D721Med (cell line): ENCODE results near the gene SDR39U1.

Experiments used
- DNase-seq: peaks from one replicate; pipeline ENCODE4 v3.0.0; 2011; ENCODE audit warnings: low spot score; ENCODE audit not compliant: insufficient read length
- FAIRE-seq: peaks from 2 replicates; lab custom pipeline; 2011; peaks lifted over from hg19 to GRCh38; lab: Jason Lieb, UNC
- TF ChIP-seq, protein P1 (sequence below): IDR thresholded peaks from 2 replicates; pipeline ENCODE4 v1.5.1; 2012; ENCODE audit warnings: mild to moderate bottlenecking, control low read depth; ENCODE audit not compliant: insufficient read depth; ENCODE audit errors: missing control alignments

Gene SDR39U1

DNA sequence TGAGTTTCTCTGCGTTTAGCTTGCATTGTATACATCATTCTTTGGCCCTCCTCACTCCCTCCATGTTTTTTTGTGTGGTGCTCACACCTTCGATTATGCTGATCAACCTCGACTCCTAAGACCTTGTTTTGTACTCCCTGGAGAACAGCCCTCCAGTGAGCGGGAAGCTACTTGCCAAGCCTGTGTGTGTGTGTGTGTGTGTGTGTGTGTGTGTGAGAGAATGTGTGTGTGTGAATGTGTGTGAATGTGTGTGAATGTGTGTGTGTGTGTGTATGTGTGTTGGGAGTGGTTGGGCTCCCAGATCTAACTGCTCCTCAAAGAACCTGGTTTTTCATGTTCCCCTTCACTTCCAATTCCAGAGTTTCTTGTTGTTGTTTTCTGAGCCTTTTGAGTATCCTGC lies 37.8 kb downstream of the SDR39U1 start:
- FAIRE-seq (no peak), DNase-seq (no peak)
- TF ChIP-seq, protein P1, sequence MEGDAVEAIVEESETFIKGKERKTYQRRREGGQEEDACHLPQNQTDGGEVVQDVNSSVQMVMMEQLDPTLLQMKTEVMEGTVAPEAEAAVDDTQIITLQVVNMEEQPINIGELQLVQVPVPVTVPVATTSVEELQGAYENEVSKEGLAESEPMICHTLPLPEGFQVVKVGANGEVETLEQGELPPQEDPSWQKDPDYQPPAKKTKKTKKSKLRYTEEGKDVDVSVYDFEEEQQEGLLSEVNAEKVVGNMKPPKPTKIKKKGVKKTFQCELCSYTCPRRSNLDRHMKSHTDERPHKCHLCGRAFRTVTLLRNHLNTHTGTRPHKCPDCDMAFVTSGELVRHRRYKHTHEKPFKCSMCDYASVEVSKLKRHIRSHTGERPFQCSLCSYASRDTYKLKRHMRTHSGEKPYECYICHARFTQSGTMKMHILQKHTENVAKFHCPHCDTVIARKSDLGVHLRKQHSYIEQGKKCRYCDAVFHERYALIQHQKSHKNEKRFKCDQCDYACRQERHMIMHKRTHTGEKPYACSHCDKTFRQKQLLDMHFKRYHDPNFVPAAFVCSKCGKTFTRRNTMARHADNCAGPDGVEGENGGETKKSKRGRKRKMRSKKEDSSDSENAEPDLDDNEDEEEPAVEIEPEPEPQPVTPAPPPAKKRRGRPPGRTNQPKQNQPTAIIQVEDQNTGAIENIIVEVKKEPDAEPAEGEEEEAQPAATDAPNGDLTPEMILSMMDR: no peak

DNA sequence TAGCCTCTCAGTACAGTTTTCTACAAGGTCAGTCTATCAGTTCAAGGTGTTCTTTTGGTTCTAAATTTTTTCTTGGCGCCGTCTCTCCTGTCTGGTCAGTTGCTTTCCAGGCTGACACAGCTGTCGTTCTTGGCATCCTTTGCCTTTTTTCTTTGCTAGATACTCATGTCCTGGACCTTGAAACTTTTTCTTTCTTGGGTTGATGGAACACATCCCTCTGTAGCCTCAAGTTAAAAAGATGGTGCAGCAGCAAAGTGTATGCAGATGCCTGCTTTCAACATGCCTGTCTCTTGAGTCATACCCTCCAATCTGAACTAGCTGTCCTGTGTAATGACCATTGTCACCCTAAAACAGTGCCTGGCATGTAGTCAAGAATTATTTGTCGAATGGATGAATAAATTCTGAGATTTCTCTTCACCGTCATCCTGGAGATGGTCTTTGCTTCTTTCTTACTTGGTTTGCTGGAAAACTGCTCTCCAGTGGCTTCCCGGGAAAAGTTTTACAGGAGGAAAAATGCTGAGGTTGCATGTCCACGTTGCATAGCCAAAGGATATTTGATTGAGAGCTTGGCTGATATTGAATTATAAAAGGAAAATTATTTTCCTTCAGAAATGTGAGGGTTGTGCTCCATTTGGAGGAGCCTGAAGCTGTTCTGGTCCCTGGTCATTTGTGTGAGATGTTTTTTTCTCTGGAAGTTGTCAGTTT lies 39.1 kb downstream of the SDR39U1 start:
- DNase-seq: no peak
- TF ChIP-seq, protein P1: no peak
- no peak for FAIRE-seq

DNA sequence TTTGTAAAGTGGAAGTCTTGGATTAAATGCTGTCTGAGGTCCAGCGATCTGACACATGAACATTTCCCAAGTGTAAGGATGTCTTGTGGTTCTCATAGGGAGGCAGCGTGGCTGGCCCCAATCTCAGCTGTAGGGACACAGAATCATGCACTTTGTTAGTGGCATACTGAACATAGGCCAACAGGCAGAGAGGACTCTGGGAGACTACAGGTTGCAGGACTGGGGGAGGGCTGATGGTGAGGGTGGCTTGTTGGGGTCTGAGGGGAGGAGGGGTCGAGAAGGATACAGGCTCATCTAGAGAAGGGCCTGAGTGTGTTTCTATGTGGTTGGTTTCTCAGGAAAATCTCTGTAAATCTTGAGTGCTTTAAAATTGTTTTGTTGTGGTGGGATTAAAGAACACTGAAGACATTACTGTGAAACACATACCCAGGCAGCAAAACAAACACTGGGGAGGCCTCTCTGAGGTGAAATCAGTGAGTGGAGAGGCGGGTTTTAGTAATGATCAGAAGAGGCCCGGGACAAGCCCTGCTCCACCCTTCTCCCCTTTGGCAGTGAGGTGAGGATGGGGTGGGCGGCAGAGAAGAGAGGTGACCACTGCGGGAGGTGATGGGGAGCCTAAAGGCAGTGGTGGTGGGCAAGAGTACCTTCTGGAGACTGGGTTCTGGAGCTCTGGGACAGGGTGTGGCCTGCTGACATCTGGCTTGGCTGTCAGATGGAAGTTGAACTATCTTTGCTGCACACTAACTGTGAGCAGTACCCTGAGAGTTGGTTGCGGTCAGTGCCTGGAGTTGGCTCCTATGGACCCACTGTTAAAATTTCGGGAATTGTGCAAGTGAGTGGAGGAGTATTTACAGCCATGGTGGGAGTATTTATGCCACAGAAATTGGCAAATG lies 40.5 kb downstream of the SDR39U1 start:
- DNase-seq: no peak
- TF ChIP-seq, protein P1: no peak
- FAIRE-seq: no peak

DNA sequence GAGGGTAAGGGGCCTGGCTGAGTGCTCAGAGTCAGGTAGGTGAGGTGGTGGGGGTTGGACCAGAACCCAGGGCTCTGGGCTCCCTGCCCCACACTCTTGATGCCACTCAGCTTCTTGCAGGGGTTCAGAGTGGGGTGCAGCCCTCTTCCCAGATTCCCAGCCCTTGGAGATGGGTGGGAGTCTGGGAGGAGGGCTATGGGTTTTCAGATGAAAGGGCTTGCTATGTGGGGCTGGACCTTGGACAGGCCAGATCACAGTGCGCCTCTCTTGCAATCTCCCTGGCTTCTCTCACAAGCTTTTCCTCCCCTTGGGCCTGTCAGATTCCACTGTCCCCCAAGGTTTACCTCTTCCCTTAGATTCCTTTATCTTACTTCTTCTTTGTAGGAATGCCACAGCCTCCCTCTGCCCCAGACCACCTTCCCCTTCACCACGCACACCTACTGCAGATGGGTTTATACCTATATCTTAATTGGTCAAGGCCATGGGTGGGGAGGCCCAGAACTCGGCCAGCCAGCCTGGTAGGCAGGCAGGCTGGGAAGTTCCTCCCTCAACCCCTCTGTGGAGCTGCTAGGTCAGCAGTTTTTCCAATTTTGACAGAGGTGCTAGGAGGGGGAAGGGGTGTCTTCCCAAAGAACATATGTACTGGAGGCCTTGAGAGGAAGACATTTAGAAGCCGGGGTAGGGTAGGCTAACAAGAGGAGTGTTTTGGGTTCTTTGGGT lies 42.4 kb downstream of the SDR39U1 start:
- FAIRE-seq: no peak
- DNase-seq: no peak
- TF ChIP-seq, protein P1: no peak

DNA sequence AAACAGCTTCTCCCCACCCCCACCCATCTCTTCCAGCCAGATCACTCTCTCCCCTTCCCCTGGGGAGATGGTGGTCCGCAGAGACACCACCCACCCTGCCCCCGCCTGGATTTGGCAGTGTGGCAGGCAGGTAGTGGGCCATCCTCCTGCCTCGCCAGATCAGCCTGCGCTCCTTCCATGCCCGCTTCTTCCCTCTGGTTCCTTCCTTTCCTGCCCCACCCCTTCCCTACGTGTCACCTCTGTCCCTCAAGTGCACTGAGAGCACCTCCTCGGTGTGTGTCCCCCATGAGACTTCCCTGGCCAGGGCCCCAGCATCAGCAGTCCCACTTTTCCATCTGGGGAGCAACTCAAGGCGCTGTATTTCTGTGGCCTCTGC lies 43.1 kb downstream of the SDR39U1 start:
- FAIRE-seq (no peak), DNase-seq (no peak)
- TF ChIP-seq, protein P1: no peak

DNA sequence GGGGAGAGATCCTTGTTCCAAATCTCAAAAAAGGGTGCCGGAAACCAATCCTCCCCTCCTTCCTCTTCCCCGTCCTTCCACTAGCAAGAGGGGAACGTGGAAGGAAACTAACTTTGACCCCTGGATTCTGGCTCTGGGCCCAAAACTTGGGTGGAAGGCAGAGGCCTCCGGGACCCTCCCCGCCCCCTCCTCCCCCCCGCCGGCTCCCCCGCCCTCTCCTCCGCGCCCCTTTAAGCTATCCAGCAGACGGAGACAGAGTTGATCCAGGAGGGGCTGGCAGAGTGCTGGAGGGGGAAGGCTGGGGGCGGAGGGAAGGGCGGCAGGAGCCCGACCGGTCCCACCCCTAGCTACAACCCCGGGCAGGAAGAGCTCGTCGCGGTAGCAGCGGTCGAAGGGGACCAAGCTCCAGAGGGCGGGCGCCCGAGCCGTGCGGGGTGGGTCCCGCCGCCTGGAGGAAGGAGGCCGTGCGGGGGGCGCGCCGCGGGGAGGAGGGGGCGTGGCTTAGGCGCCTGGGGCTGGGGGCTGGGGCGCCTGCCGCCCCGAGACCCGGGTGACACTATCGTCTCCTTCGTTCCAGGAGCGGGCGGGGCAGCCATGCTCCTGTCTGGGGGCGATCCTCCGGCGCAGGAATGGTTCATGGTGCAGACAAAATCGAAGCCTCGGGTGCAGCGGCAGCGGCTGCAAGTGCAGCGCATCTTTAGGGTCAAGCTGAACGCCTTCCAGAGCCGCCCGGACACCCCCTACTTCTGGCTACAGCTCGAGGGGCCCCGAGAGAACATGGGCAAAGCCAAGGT lies 43.7 kb downstream of the SDR39U1 start, which contains the start of gene NYNRIN:
TSS of gene NYNRIN (plus strand) at position 351 of the 794 bp plus-strand sequence. CDS start at position 595, 244 bp downstream.
- TF ChIP-seq, protein P1: no peak
- DNase-seq (peak; percentile 53), FAIRE-seq (no peak)
